ENCODE measurements around the gene PPP1R3G.

Gene PPP1R3G

GRCh38 chr6:5127106-5127687, 42.1 kb downstream of the PPP1R3G start:
- no peaks in the 10 kb centered on the region for H3K4me1 ChIP-seq (ENCODE audit: insufficient read depth, low read length, severe bottlenecking)
- H3K9me2 ChIP-seq (ENCODE audit: low read depth, low read length), result no peaks in the 10 kb centered on the region

GRCh38 chr6:5128351-5128750, 43.2 kb downstream of the PPP1R3G start:
- Histone ChIP-seq H3K79me2 (ENCODE audit: insufficient read depth, low read length) (no peaks in the 10 kb centered on the region), H3K4me3 (ENCODE audit: low read depth, low read length, poor library complexity, severe bottlenecking) (no peak overlapping the region), H3K27ac (ENCODE audit: low read depth, low read length, poor library complexity, severe bottlenecking) (no peak overlapping the region), H3K4me1 (ENCODE audit: insufficient read depth, low read length, severe bottlenecking) (peaks cover 8% of the 10 kb centered on the region), H3K9me2 (ENCODE audit: low read depth, low read length) (no peaks in the 10 kb centered on the region), H3K4me2 (ENCODE audit: low read length) (no peak overlapping the region), H3F3A (ENCODE audit: insufficient read depth, low read length) (no peaks in the 10 kb centered on the region), H3K9ac (ENCODE audit: low read length) (no peak overlapping the region), H3K27me3 (ENCODE audit: insufficient read depth, low read length) (no peaks in the 10 kb centered on the region), H3K36me3 (ENCODE audit: insufficient read depth, low read length) (no peaks in the 10 kb centered on the region), H3K9me3 (ENCODE audit: low read length) (no peaks in the 10 kb centered on the region), H2AFZ (ENCODE audit: low read length) (no peak overlapping the region), H4K20me1 (ENCODE audit: insufficient read depth, low read length) (no peaks in the 10 kb centered on the region)
- TF ChIP-seq CTCF (IDR thresholded peaks at IDR 0.05; ENCODE audit: low read length), result no peak
- TF ChIP-seq EZH2 (IDR thresholded peaks at IDR 0.05; ENCODE audit: borderline replicate concordance, low read length), result no peak

More at GRCh38 chr6:5127106-5127687, 42.1 kb downstream of the PPP1R3G start:
- H2AFZ ChIP-seq (ENCODE audit: low read length), result no peak overlapping the region
- no peaks in the 10 kb centered on the region for H3K79me2 ChIP-seq (ENCODE audit: insufficient read depth, low read length)
- no peak overlapping the region for H3K4me3 ChIP-seq (ENCODE audit: low read depth, low read length, poor library complexity, severe bottlenecking)
- no peaks in the 10 kb centered on the region for H3K36me3 ChIP-seq (ENCODE audit: insufficient read depth, low read length)
- H4K20me1 ChIP-seq (ENCODE audit: insufficient read depth, low read length), result no peaks in the 10 kb centered on the region
- no peak overlapping the region for H3K4me2 ChIP-seq (ENCODE audit: low read length)
- H3K9me3 ChIP-seq (ENCODE audit: low read length), result no peaks in the 10 kb centered on the region
- TF ChIP-seq EZH2 (IDR thresholded peaks at IDR 0.05; ENCODE audit: borderline replicate concordance, low read length) (no peak), CTCF (IDR thresholded peaks at IDR 0.05; ENCODE audit: low read length) (no peak)
- no peak overlapping the region for H3K27ac ChIP-seq (ENCODE audit: low read depth, low read length, poor library complexity, severe bottlenecking)
- no peak overlapping the region for H3K9ac ChIP-seq (ENCODE audit: low read length)
- H3F3A ChIP-seq (ENCODE audit: insufficient read depth, low read length), result no peaks in the 10 kb centered on the region
- H3K27me3 ChIP-seq (ENCODE audit: insufficient read depth, low read length), result no peaks in the 10 kb centered on the region

- H3K27ac ChIP-seq (ENCODE audit: low read depth, low read length, poor library complexity, severe bottlenecking), result no peak overlapping the region
- no peaks in the 10 kb centered on the region for H3K9me2 ChIP-seq (ENCODE audit: low read depth, low read length)
- TF ChIP-seq EZH2 (IDR thresholded peaks at IDR 0.05; ENCODE audit: borderline replicate concordance, low read length) (no peak), CTCF (IDR thresholded peaks at IDR 0.05; ENCODE audit: low read length) (no peak)
- no peaks in the 10 kb centered on the region for H3K9me3 ChIP-seq (ENCODE audit: low read length)
- H3F3A ChIP-seq (ENCODE audit: insufficient read depth, low read length), result no peaks in the 10 kb centered on the region
- no peaks in the 10 kb centered on the region for H3K36me3 ChIP-seq (ENCODE audit: insufficient read depth, low read length)
- no peaks in the 10 kb centered on the region for H4K20me1 ChIP-seq (ENCODE audit: insufficient read depth, low read length)
- no peaks in the 10 kb centered on the region for H3K79me2 ChIP-seq (ENCODE audit: insufficient read depth, low read length)
- H3K9ac ChIP-seq (ENCODE audit: low read length), result no peak overlapping the region
- peaks cover 8% of the 10 kb centered on the region for H3K4me1 ChIP-seq (ENCODE audit: insufficient read depth, low read length, severe bottlenecking)
- no peak overlapping the region for H3K4me3 ChIP-seq (ENCODE audit: low read depth, low read length, poor library complexity, severe bottlenecking)
- no peak overlapping the region for H2AFZ ChIP-seq (ENCODE audit: low read length)
- H3K4me2 ChIP-seq (ENCODE audit: low read length), result no peak overlapping the region
- H3K27me3 ChIP-seq (ENCODE audit: insufficient read depth, low read length), result no peaks in the 10 kb centered on the region
Measured at GRCh38 chr6:5130135-5130866, 45.2 kb downstream of the PPP1R3G start.

Measured in OCI-LY1 (cell line).